Measurements from ENCODE around the gene PTCH1. TPM values are rescaled to one million over a fixed set of nuclear protein-coding genes. Genes with fewer than 3 reads are reported as not detected.

Gene PTCH1
- polyA plus RNA-seq, 1 donor (not counting 4 experiments of a cell fraction or from before 2014, with no cell fraction given): 1.7 TPM

DNA sequence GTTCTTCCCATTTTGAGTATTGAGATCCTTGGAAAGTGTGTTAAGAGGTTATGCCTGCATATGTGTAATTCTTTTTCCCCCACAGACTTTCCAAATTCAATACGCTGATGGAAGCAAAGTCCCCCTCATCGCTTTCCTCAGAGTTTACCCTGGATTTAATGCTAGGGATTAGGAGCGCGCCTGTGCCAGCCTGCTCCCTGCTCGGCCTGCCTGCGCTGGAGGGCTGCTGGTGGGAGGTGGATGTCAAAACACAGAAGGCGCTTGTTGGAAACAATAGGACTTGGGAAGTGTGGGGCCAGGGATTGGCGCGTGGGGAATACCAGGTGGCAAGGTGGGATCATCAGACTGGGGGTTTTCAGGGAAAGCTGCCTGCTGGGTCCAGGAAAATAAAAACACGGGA lies 39.8 kb upstream of the PTCH1 start:
- no peaks in the 10 kb centered on the region for H3K9me3 ChIP-seq (ENCODE audit: control insufficient read depth, low read depth, low read length)
- H3K4me2 ChIP-seq (ENCODE audit: control insufficient read depth, extremely low read depth, insufficient read depth, low read depth, low read length): no peak overlapping the region
- no peaks in the 10 kb centered on the region for H4K20me1 ChIP-seq (ENCODE audit: control insufficient read depth, extremely low read depth, insufficient read depth, low read length)
- dilution Hi-C loops (cut with MboI; ENCODE audit: extremely low pct_ligation_motif_present, low sequenced_read_pairs): no loop called here
- no peaks in the 10 kb centered on the region for H3K36me3 ChIP-seq (ENCODE audit: control insufficient read depth in 2 of 2, extremely low read depth in 1 of 2, insufficient read depth in 2 of 2, low read length in 2 of 2)
- no peak overlapping the region for H3K27ac ChIP-seq (ENCODE audit: control insufficient read depth, insufficient read depth, low read length)
- peaks cover 20% of the 10 kb centered on the region for H3K27me3 ChIP-seq (ENCODE audit: control insufficient read depth, extremely low read depth, insufficient read depth, low read length)
- FAIRE-seq: no peak
- no peaks in the 10 kb centered on the region for H3K9me1 ChIP-seq (ENCODE audit: control insufficient read depth, extremely low read depth, insufficient read depth, low read length)
- no peak for DNase-seq (ENCODE audit: low read depth, low spot score)
- H3K79me2 ChIP-seq (ENCODE audit: control insufficient read depth, insufficient read depth, low read length): no peaks in the 10 kb centered on the region
- no peaks in the 10 kb centered on the region for H3K4me1 ChIP-seq (ENCODE audit: control insufficient read depth, extremely low read depth, insufficient read depth, low read length)
- no peak overlapping the region for H2AFZ ChIP-seq (ENCODE audit: control insufficient read depth, low read length)
- H3K4me3 ChIP-seq (ENCODE audit: control insufficient read depth in 2 of 3, extremely low read depth in 1 of 3, insufficient read depth in 2 of 3, low read depth in 1 of 3, low read length in 3 of 3): no peak overlapping the region
- no peak overlapping the region for H3K9ac ChIP-seq (ENCODE audit: control insufficient read depth, extremely low read depth, insufficient read depth, low read length)
- no peak for TF ChIP-seq EZH2 (IDR thresholded peaks at IDR 0.05; ENCODE audit: low read length)
- TF ChIP-seq, protein P1, sequence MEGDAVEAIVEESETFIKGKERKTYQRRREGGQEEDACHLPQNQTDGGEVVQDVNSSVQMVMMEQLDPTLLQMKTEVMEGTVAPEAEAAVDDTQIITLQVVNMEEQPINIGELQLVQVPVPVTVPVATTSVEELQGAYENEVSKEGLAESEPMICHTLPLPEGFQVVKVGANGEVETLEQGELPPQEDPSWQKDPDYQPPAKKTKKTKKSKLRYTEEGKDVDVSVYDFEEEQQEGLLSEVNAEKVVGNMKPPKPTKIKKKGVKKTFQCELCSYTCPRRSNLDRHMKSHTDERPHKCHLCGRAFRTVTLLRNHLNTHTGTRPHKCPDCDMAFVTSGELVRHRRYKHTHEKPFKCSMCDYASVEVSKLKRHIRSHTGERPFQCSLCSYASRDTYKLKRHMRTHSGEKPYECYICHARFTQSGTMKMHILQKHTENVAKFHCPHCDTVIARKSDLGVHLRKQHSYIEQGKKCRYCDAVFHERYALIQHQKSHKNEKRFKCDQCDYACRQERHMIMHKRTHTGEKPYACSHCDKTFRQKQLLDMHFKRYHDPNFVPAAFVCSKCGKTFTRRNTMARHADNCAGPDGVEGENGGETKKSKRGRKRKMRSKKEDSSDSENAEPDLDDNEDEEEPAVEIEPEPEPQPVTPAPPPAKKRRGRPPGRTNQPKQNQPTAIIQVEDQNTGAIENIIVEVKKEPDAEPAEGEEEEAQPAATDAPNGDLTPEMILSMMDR (optimal IDR thresholded peaks at IDR 0.05 in 1 of 3, IDR thresholded peaks at IDR 0.05 in 1 of 3, conservative IDR thresholded peaks at IDR 0.05 in 1 of 3; ENCODE audit: extremely low read depth in 1 of 3, insufficient read depth in 2 of 3, low read length in 3 of 3): no peak

DNA sequence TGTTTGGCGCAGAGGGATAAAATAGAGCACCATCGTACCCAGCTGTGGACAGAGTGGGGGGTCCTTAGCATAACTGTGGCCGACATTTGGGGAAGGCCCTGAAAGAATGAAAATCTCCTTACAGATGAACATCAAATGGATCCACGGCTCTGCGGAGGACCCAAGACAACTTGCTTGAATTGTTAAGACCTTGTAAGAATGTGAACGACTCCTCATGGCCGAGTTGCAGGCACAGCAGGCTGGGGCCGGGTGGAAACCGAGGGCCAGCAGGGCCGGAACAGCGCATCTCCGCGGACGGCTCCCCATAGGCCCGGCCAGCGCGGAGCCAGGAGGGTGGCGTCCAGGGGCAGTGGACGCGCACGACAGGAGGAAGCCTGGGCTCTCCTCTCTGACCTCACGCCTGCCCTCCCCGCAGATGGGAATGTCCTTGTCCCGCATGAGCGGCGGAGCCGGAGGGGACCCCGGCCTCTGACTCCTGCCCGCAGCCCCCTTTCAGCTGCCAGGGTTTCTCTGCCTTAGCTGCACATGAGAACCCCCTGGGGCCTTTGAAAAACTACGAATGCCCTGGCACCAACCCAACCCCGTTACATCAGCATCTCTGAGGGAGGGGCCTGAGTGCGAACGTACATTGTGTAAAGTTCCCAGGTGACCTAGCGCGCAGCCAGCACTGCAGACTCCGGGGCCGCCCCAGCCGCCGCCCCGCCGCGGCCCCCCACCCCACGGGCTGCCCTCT lies 36.2 kb upstream of the PTCH1 start:
- Histone ChIP-seq H2AFZ (ENCODE audit: control insufficient read depth, low read length) (no peak overlapping the region), H3K4me3 (ENCODE audit: control insufficient read depth in 2 of 3, extremely low read depth in 1 of 3, insufficient read depth in 2 of 3, low read depth in 1 of 3, low read length in 3 of 3) (no peak overlapping the region), H3K4me2 (ENCODE audit: control insufficient read depth, extremely low read depth, insufficient read depth, low read depth, low read length) (no peak overlapping the region), H4K20me1 (ENCODE audit: control insufficient read depth, extremely low read depth, insufficient read depth, low read length) (no peaks in the 10 kb centered on the region), H3K9ac (ENCODE audit: control insufficient read depth, extremely low read depth, insufficient read depth, low read length) (no peak overlapping the region), H3K27me3 (ENCODE audit: control insufficient read depth, extremely low read depth, insufficient read depth, low read length) (peaks cover 20% of the 10 kb centered on the region), H3K9me1 (ENCODE audit: control insufficient read depth, extremely low read depth, insufficient read depth, low read length) (no peaks in the 10 kb centered on the region), H3K27ac (ENCODE audit: control insufficient read depth, insufficient read depth, low read length) (no peak overlapping the region), H3K4me1 (ENCODE audit: control insufficient read depth, extremely low read depth, insufficient read depth, low read length) (no peaks in the 10 kb centered on the region), H3K79me2 (ENCODE audit: control insufficient read depth, insufficient read depth, low read length) (no peaks in the 10 kb centered on the region), H3K9me3 (ENCODE audit: control insufficient read depth, low read depth, low read length) (no peaks in the 10 kb centered on the region), H3K36me3 (ENCODE audit: control insufficient read depth in 2 of 2, extremely low read depth in 1 of 2, insufficient read depth in 2 of 2, low read length in 2 of 2) (no peaks in the 10 kb centered on the region)
- FAIRE-seq (no peak), DNase-seq (ENCODE audit: low read depth, low spot score) (no peak)
- dilution Hi-C loops (cut with MboI; ENCODE audit: extremely low pct_ligation_motif_present, low sequenced_read_pairs): no loop called here
- TF ChIP-seq, protein P1 (optimal IDR thresholded peaks at IDR 0.05 in 1 of 3, IDR thresholded peaks at IDR 0.05 in 1 of 3, conservative IDR thresholded peaks at IDR 0.05 in 1 of 3; ENCODE audit: extremely low read depth in 1 of 3, insufficient read depth in 2 of 3, low read length in 3 of 3): no peak
- no peak for TF ChIP-seq EZH2 (IDR thresholded peaks at IDR 0.05; ENCODE audit: low read length)

All from keratinocyte (primary cell).